Testis (tissue), 2 donors: ENCODE measurements around the gene FAM124A.

Experiments used
- CTCF ChIP-seq, 3 experiments: fragments of 450-650 bp in 2 of 3; fragments of 200-600 bp in 1 of 3; sonication (generic) in 1 of 3; IDR thresholded peaks; one replicate each; pipeline ENCODE4 v1.5.1; 2016 to 2019; ENCODE audit warnings: antibody characterized with exemption in 3 of 3, mild to moderate bottlenecking in 2 of 3, moderate library complexity in 1 of 3
- POLR2A ChIP-seq: fragments of 450-650 bp; IDR thresholded peaks from one replicate; pipeline ENCODE4 v1.6.1; 2017; ENCODE audit warnings: antibody characterized with exemption, mild to moderate bottlenecking, moderate library complexity

GRCh38 chr13:51297556-51297955, 75.4 kb downstream of the FAM124A start:
- TF ChIP-seq POLR2A (no peak), CTCF (IDR thresholded peaks at IDR 0.05) (no peak)
